ENCODE data around the gene DCTD. TPM values are rescaled to one million over a fixed set of nuclear protein-coding genes. Genes with fewer than 3 reads are reported as not detected.

DCTD gene
- total and polyA plus RNA-seq, 2 of the 13 experiments (the other 11 are each of a cell fraction or from before 2014, with no cell fraction given): 85.1 to 95.3 TPM

GRCh38 chr4:182916483-182917181 is 554 bp downstream of the DCTD start (continued):
- TF ChIP-seq AHDC1 (CRISPR knock-in tag; IDR thresholded peaks at IDR 0.05; ENCODE audit: borderline replicate concordance): no peak
- TF ChIP-seq NAIF1 (CRISPR knock-in tag; IDR thresholded peaks at IDR 0.05; ENCODE audit: borderline replicate concordance): no peak
- TF ChIP-seq HHEX (CRISPR knock-in tag; IDR thresholded peaks at IDR 0.05): no peak
- TF ChIP-seq JUND (CRISPR knock-in tag; IDR thresholded peaks at IDR 0.05): no peak
- no peak for TF ChIP-seq THRA (CRISPR knock-in tag; IDR thresholded peaks at IDR 0.05; ENCODE audit: borderline replicate concordance)
- no peak for TF ChIP-seq ZKSCAN5 (CRISPR knock-in tag; IDR thresholded peaks at IDR 0.05)
- TF ChIP-seq ZNF350 (CRISPR knock-in tag; IDR thresholded peaks at IDR 0.05; ENCODE audit: borderline replicate concordance, low read depth): 0 out of 2 replicates have a peak, but pooled peaks have one; percentile 30
- TF ChIP-seq MLLT10 (CRISPR knock-in tag; IDR thresholded peaks at IDR 0.05): no peak
- TF ChIP-seq FOXM1 (CRISPR knock-in tag; IDR thresholded peaks at IDR 0.05): no peak
- no peak for TF ChIP-seq SUZ12 (IDR thresholded peaks at IDR 0.05; ENCODE audit: low read depth, low read length)
- TF ChIP-seq BORCS8-MEF2B (CRISPR knock-in tag; IDR thresholded peaks at IDR 0.05): 0 out of 2 replicates have a peak, but pooled peaks have one; percentile 32
- TF ChIP-seq, protein P1, sequence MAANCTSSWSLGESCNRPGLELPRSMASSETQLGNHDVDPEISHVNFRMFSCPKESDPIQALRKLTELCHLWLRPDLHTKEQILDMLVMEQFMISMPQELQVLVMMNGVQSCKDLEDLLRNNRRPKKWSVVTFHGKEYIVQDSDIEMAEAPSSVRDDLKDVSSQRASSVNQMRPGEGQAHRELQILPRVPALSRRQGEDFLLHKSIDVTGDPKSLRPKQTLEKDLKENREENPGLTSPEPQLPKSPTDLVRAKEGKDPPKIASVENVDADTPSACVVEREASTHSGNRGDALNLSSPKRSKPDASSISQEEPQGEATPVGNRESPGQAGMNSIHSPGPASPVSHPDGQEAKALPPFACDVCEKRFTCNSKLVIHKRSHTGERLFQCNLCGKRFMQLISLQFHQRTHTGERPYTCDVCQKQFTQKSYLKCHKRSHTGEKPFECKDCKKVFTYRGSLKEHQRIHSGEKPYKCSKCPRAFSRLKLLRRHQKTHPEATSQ (CRISPR knock-in tag; IDR thresholded peaks at IDR 0.05; ENCODE audit: borderline replicate concordance): 0 out of 2 replicates have a peak, but pooled peaks have one; percentile 13
- TF ChIP-seq KAT8 (CRISPR knock-in tag; IDR thresholded peaks at IDR 0.05): no peak
- no peak for TF ChIP-seq SNAPC4 (CRISPR knock-in tag; IDR thresholded peaks at IDR 0.05)
- no peak for TF ChIP-seq PHF20 (CRISPR knock-in tag; IDR thresholded peaks at IDR 0.05)
- no peak for TF ChIP-seq KDM3A (CRISPR knock-in tag; IDR thresholded peaks at IDR 0.05; ENCODE audit: low read depth)

Data from HepG2 (cell line).